ENCODE measurements around the gene TERC. TPM values are rescaled to one million over a fixed set of nuclear protein-coding genes. Genes with fewer than 3 reads are reported as not detected.
A peak's percentile ranks its signal among the peaks of the same experiment; 100 is the strongest.

Gene TERC
- total and polyA plus RNA-seq, 8 donors = 1.0 to 11.1 (median 2.7) TPM; not detected in 3

- no peak overlapping the region for H3K27ac ChIP-seq
- no peaks in the 10 kb centered on the region for H3K9me3 ChIP-seq
- ATAC-seq (no peak), DNase-seq (no peak), FAIRE-seq (no peak)
- H3K36me3 ChIP-seq = no peaks in the 10 kb centered on the region
- TF ChIP-seq CTCF (IDR thresholded peaks at IDR 0.05) = no peak
- 91 to 96% methylated on average over 2 of the region's 2 CpGs for WGBS, 2 donors
- no peaks in the 10 kb centered on the region for H3K27me3 ChIP-seq
- no peaks in the 10 kb centered on the region for H3K4me1 ChIP-seq
- no peak overlapping the region for H3K4me3 ChIP-seq
- intact Hi-C loops (cut with DNase I) = no loop called here
These were observed 13.0 kb downstream of the TERC start for GRCh38 chr3:169751875-169752274.

GRCh38 chr3:169750665-169751064, 14.2 kb downstream of the TERC start:
- no peak overlapping the region for H3K27ac ChIP-seq
- no peak for FAIRE-seq
- ATAC-seq = peak in 3 of 4 donors; percentile 55 to 84 (median 70)
- no peak for TF ChIP-seq CTCF (IDR thresholded peaks at IDR 0.05)
- no peaks in the 10 kb centered on the region for H3K9me3 ChIP-seq
- intact Hi-C loops (cut with DNase I) = no loop called here
- H3K4me1 ChIP-seq = no peaks in the 10 kb centered on the region
- no peak for DNase-seq
- H3K27me3 ChIP-seq = no peaks in the 10 kb centered on the region
- H3K4me3 ChIP-seq = no peak overlapping the region
- no peaks in the 10 kb centered on the region for H3K36me3 ChIP-seq
- 6 to 10% methylated on average over 2 of the region's 2 CpGs for whole genome bisulfite sequencing, 2 donors

- Histone ChIP-seq H3K9me3 (no peaks in the 10 kb centered on the region), H3K36me3 (no peaks in the 10 kb centered on the region), H3K27me3 (no peaks in the 10 kb centered on the region), H3K4me1 (no peaks in the 10 kb centered on the region), H3K27ac (no peak overlapping the region), H3K4me3 (no peak overlapping the region)
- no peak for TF ChIP-seq CTCF (IDR thresholded peaks at IDR 0.05)
- WGBS, 2 donors = 74 to 83% methylated on average over 3 of the region's 3 CpGs
- DNase-seq (no peak), ATAC-seq (no peak), FAIRE-seq (no peak)
- intact Hi-C loops (cut with DNase I) = no loop called here
These were observed 16.2 kb downstream of the TERC start for GRCh38 chr3:169748670-169749069.

GRCh38 chr3:169746924-169747323, 17.9 kb downstream of the TERC start:
- no peak for ATAC-seq
- Histone ChIP-seq H3K27me3 (no peaks in the 10 kb centered on the region), H3K27ac (no peak overlapping the region), H3K36me3 (no peaks in the 10 kb centered on the region), H3K4me1 (no peaks in the 10 kb centered on the region), H3K4me3 (no peak overlapping the region), H3K9me3 (no peaks in the 10 kb centered on the region)
- intact Hi-C loops (cut with DNase I) = no loop called here
- WGBS, 2 donors = 51 to 65% methylated on average over 6 of the region's 6 CpGs
- no peak for FAIRE-seq
- DNase-seq = no peak
- TF ChIP-seq CTCF (IDR thresholded peaks at IDR 0.05) = no peak

- H3K27me3 ChIP-seq = no peaks in the 10 kb centered on the region
- intact Hi-C loops (cut with DNase I) = no loop called here
- WGBS, 2 donors = 0 to 48% methylated on average over 1 of the region's 1 CpG
- no peak overlapping the region for H3K4me3 ChIP-seq
- H3K9me3 ChIP-seq = no peaks in the 10 kb centered on the region
- no peaks in the 10 kb centered on the region for H3K36me3 ChIP-seq
- no peak overlapping the region for H3K27ac ChIP-seq
- peak in 3 of 4 donors; percentile 55 to 66 (median 59) for ATAC-seq
- FAIRE-seq = peak; percentile 54
- no peak for DNase-seq
- no peaks in the 10 kb centered on the region for H3K4me1 ChIP-seq
- no peak for TF ChIP-seq CTCF (IDR thresholded peaks at IDR 0.05)
These were observed 20.4 kb downstream of the TERC start for GRCh38 chr3:169744366-169745054.

All from pancreas (tissue), 10 donors.